HepG2 (cell line): Measurements from ENCODE around the gene CERT1. TPM values are rescaled to one million over a fixed set of nuclear protein-coding genes. Genes with fewer than 3 reads are reported as not detected.

Source experiments
- ARID2 ChIP-seq: sonication (generic); formaldehyde crosslinking; IDR thresholded peaks from 2 replicates; pipeline ENCODE4 v1.8.1; 2022; ENCODE audit warnings: mild to moderate bottlenecking, missing genetic modification reagents, borderline replicate concordance
- ATF4 ChIP-seq, 2 experiments: fragments of 450-650 bp in 1 of 2; sonication (generic) in 1 of 2; formaldehyde crosslinking; IDR thresholded peaks; 2 replicates each; pipeline versions ENCODE4 v1.5.0 to v1.8.0; 2020 to 2022; ENCODE audit warnings: mild to moderate bottlenecking in 1 of 2, missing genetic modification reagents in 1 of 2
- DBP ChIP-seq: sonication (generic); formaldehyde crosslinking; IDR thresholded peaks from 2 replicates; pipeline ENCODE4 v1.4.0; 2020; ENCODE audit warnings: missing genetic modification reagents; ENCODE audit errors: not compliant biosample characterization
- THAP9 ChIP-seq: sonication (generic); formaldehyde crosslinking; IDR thresholded peaks from 2 replicates; pipeline ENCODE4; 2020; ENCODE audit warnings: missing genetic modification reagents, mild to moderate bottlenecking, borderline replicate concordance
- ZHX2 ChIP-seq, 2 experiments: sonication (generic) in 1 of 2; formaldehyde crosslinking in 1 of 2; IDR thresholded peaks; 2 replicates each; pipeline versions ENCODE4 v1.6.1 to v1.9.0; 2014 to 2022; ENCODE audit warnings: antibody characterized with exemption in 1 of 2, borderline replicate concordance in 1 of 2, inconsistent platforms in 1 of 2, low read depth in 1 of 2, missing genetic modification reagents in 1 of 2
- ZNF143 ChIP-seq: sonication (generic); formaldehyde crosslinking; IDR thresholded peaks from 2 replicates; pipeline ENCODE4 v1.4.0; 2020; ENCODE audit warnings: missing genetic modification reagents
- ZNF232 ChIP-seq: sonication (generic); formaldehyde crosslinking; IDR thresholded peaks from 2 replicates; pipeline ENCODE4 v1.4.0; 2020; ENCODE audit warnings: missing genetic modification reagents, borderline replicate concordance
- ZNF235 ChIP-seq: sonication (generic); formaldehyde crosslinking; IDR thresholded peaks from 2 replicates; pipeline ENCODE4 v1.8.1; 2023; ENCODE audit warnings: mild to moderate bottlenecking, missing genetic modification reagents, borderline replicate concordance
- ZNF33A ChIP-seq: sonication (generic); formaldehyde crosslinking; IDR thresholded peaks from 2 replicates; pipeline ENCODE4 v1.5.1; 2020; ENCODE audit warnings: missing genetic modification reagents, mild to moderate bottlenecking, moderate library complexity, borderline replicate concordance
- ZNF746 ChIP-seq: sonication (generic); formaldehyde crosslinking; IDR thresholded peaks from 2 replicates; pipeline ENCODE4 v1.8.0; 2022; ENCODE audit warnings: mild to moderate bottlenecking, missing genetic modification reagents
- polyA plus RNA-seq, 8 experiments: library from polyadenylated mRNA; depleted of rRNA in 3 of 8; stranded (reverse) in 7 of 8; unstranded in 1 of 8; fragments of >200 nt; fragmentation: Illumina TruSeq in 4 of 8; extraction: Trizol in 4 of 8; gene quantifications; 2 replicates each; pipeline versions ENCODE4 v1.2.1 to v1.2.3, GENCODE V29; 2011 to 2016; ENCODE audit warnings: low read depth in 4 of 8, missing spikeins in 1 of 8, mixed read lengths in 1 of 8; ENCODE audit not compliant: insufficient read depth in 1 of 8
- total RNA-seq, 5 experiments: library from RNA; depleted of rRNA; stranded (reverse); fragments of >200 nt; fragmentation: Illumina TruSeq; extraction: Trizol; gene quantifications; 2 replicates each; pipeline ENCODE4 v1.2.3, GENCODE V29; 2016; ENCODE audit warnings: low read depth in 1 of 5
- TF ChIP-seq, protein P1 (sequence below): sonication (generic); formaldehyde crosslinking; IDR thresholded peaks from 2 replicates; pipeline ENCODE4 v1.5.0; 2020; ENCODE audit warnings: missing genetic modification reagents

Gene CERT1
- total and polyA plus RNA-seq, 2 of the 13 experiments (the other 11 are each of a cell fraction or from before 2014, with no cell fraction given) = 8.2 to 12.7 TPM

- TF ChIP-seq ZNF235 (CRISPR knock-in tag) = no peak
- TF ChIP-seq ZNF746 (CRISPR knock-in tag) = no peak
- no peak for TF ChIP-seq ATF4 (CRISPR knock-in tag; IDR thresholded peaks at IDR 0.05)
- TF ChIP-seq, protein P1, sequence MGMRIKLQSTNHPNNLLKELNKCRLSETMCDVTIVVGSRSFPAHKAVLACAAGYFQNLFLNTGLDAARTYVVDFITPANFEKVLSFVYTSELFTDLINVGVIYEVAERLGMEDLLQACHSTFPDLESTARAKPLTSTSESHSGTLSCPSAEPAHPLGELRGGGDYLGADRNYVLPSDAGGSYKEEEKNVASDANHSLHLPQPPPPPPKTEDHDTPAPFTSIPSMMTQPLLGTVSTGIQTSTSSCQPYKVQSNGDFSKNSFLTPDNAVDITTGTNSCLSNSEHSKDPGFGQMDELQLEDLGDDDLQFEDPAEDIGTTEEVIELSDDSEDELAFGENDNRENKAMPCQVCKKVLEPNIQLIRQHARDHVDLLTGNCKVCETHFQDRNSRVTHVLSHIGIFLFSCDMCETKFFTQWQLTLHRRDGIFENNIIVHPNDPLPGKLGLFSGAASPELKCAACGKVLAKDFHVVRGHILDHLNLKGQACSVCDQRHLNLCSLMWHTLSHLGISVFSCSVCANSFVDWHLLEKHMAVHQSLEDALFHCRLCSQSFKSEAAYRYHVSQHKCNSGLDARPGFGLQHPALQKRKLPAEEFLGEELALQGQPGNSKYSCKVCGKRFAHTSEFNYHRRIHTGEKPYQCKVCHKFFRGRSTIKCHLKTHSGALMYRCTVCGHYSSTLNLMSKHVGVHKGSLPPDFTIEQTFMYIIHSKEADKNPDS (CRISPR knock-in tag) = no peak
- TF ChIP-seq DBP (CRISPR knock-in tag) = no peak
- no peak for TF ChIP-seq ZNF232
- no peak for TF ChIP-seq ZNF33A (CRISPR knock-in tag)
- TF ChIP-seq ZHX2 (IDR thresholded peaks at IDR 0.05; ENCODE audit: low read depth) = no peak
- TF ChIP-seq ZHX2 (CRISPR knock-in tag; IDR thresholded peaks at IDR 0.05; ENCODE audit: borderline replicate concordance) = 0 out of 2 replicates have a peak, but pooled peaks have one; percentile 53
- TF ChIP-seq THAP9 = no peak
- no peak for TF ChIP-seq ZNF143 (CRISPR knock-in tag)
- TF ChIP-seq ARID2 (CRISPR knock-in tag) = no peak
These were observed 173.9 kb downstream of the CERT1 start (continued) for GRCh38 chr5:75337366-75338021.
